ENCODE data around the gene LIN28B.

GRCh38 chr6:105087571-105088211, 130.8 kb downstream of the LIN28B start:
- TF ChIP-seq POLR2A (IDR thresholded peaks at IDR 0.05): no peak
- TF ChIP-seq CTCF (IDR thresholded peaks at IDR 0.05): peak; percentile 49 to 84 (median 78)
